ENCODE results near the gene TMEM181. TPM values are rescaled to one million over a fixed set of nuclear protein-coding genes. Genes with fewer than 3 reads are reported as not detected.

Gene TMEM181
- total and polyA plus RNA-seq, 2 of the 13 experiments (the other 11 are each of a cell fraction or from before 2014, with no cell fraction given), result 59.1 to 108 TPM

GRCh38 chr6:158536084-158536890 is 23.6 kb upstream of the TMEM181 start (continued):
- TF ChIP-seq HNF4G (IDR thresholded peaks at IDR 0.05; ENCODE audit: borderline replicate concordance, low read depth, low read length) (peak; percentile 89; the same call in 1 of the 2 replicates), HNF4G (CRISPR knock-in tag; IDR thresholded peaks at IDR 0.05; ENCODE audit: borderline replicate concordance, low read depth) (peak; percentile 76; the same call in 1 of the 2 replicates), FOSL1 (CRISPR knock-in tag; IDR thresholded peaks at IDR 0.05; ENCODE audit: borderline replicate concordance) (peak; percentile 21; the same call in 1 of the 2 replicates), HOXD1 (CRISPR knock-in tag; IDR thresholded peaks at IDR 0.05) (peak; percentile 95), FOXM1 (CRISPR knock-in tag; IDR thresholded peaks at IDR 0.05) (peak; percentile 73; the same call in 1 of the 2 replicates), GPN1 (CRISPR knock-in tag; IDR thresholded peaks at IDR 0.05; ENCODE audit: borderline replicate concordance) (0 out of 2 replicates have a peak, but pooled peaks have one; percentile 89), RCOR2 (CRISPR knock-in tag; IDR thresholded peaks at IDR 0.05) (peak; percentile 65; the same call in 1 of the 2 replicates), SOX6 (IDR thresholded peaks at IDR 0.05) (no peak), SOX6 (CRISPR knock-in tag; IDR thresholded peaks at IDR 0.05) (peak; percentile 60), BCL6 (CRISPR knock-in tag; IDR thresholded peaks at IDR 0.05) (peak; percentile 80), HOXA9 (CRISPR knock-in tag; IDR thresholded peaks at IDR 0.05; ENCODE audit: borderline replicate concordance) (peak; percentile 96), HOMEZ (CRISPR knock-in tag; IDR thresholded peaks at IDR 0.05; ENCODE audit: low read depth) (peak; percentile 75; the same call in 1 of the 2 replicates), SMAD3 (CRISPR knock-in tag; IDR thresholded peaks at IDR 0.05) (peak; percentile 100), PAX8 (CRISPR knock-in tag; IDR thresholded peaks at IDR 0.05; ENCODE audit: borderline replicate concordance) (no peak), MBNL3 (CRISPR knock-in tag; conservative IDR thresholded peaks at IDR 0.05) (no peak), HHEX (CRISPR knock-in tag; IDR thresholded peaks at IDR 0.05) (no peak), HCFC1 (IDR thresholded peaks at IDR 0.05; ENCODE audit: low read depth, low read length) (no peak), ZEB1 (IDR thresholded peaks at IDR 0.05; ENCODE audit: insufficient replicate concordance, low read depth) (no peak), ZNF33B (CRISPR knock-in tag; IDR thresholded peaks at IDR 0.05) (peak; percentile 96), ZNF30 (CRISPR knock-in tag; IDR thresholded peaks at IDR 0.05) (peak; percentile 96), SSRP1 (CRISPR knock-in tag; IDR thresholded peaks at IDR 0.05) (peak; percentile 77), ZNF883 (CRISPR knock-in tag; IDR thresholded peaks at IDR 0.05; ENCODE audit: not compliant biosample characterization) (peak; percentile 99), CREB3 (CRISPR knock-in tag; IDR thresholded peaks at IDR 0.05) (peak; percentile 95), YEATS2 (CRISPR knock-in tag; IDR thresholded peaks at IDR 0.05; ENCODE audit: borderline replicate concordance) (peak; percentile 81; the same call in 1 of the 2 replicates)

All from HepG2 (cell line).